WTC11 (cell line): ENCODE data around the gene DCTN1. TPM values are rescaled to one million over a fixed set of nuclear protein-coding genes. Genes with fewer than 3 reads are reported as not detected.

ENCODE experiments used
- ATAC-seq: fragments of 200-7000 bp; cut with Tn5 transposase; 2 replicates; pipeline ENCODE4 v1.10.0; 2021; ENCODE audit warnings: mild to moderate bottlenecking, moderate library complexity
- CTCF ChIA-PET: fragments of 300-600 bp; sonication (Branson Sonifier 250); formaldehyde crosslinking; loops from one replicate; lab custom pipeline; 2021; ENCODE audit warnings: antibody characterized with exemption; lab: Charles Lee
- POLR2A ChIA-PET: fragments of 350-600 bp; sonication (Branson Sonifier 250); formaldehyde crosslinking; loops from one replicate; lab custom pipeline; 2021; ENCODE audit warnings: antibody characterized with exemption; lab: Charles Lee
- DNase-seq: peaks from one replicate; pipeline ENCODE4 v3.0.0; 2021; ENCODE audit warnings: low spot score
- H3K27ac Mint-ChIP-seq: 2 replicates; pipeline ENCODE4 v1.8.0; 2021; ENCODE audit warnings: mixed read lengths
- H3K27me3 Mint-ChIP-seq: 2 replicates; pipeline ENCODE4 v1.8.0; 2021; ENCODE audit warnings: low read depth, mild to moderate bottlenecking, moderate library complexity, mixed read lengths
- H3K36me3 Mint-ChIP-seq: 2 replicates; pipeline ENCODE4 v1.8.0; 2021; ENCODE audit warnings: mixed read lengths
- H3K4me1 Mint-ChIP-seq: 2 replicates; pipeline ENCODE4 v1.8.0; 2022; ENCODE audit warnings: mixed read lengths
- H3K4me3 Mint-ChIP-seq: 2 replicates; pipeline ENCODE4 v1.8.0; 2021; ENCODE audit warnings: mild to moderate bottlenecking, moderate library complexity, mixed read lengths
- H3K9me3 Mint-ChIP-seq: 2 replicates; pipeline ENCODE4 v1.8.0; 2021; ENCODE audit warnings: mixed read lengths
- CREM ChIP-seq: sonication (generic); formaldehyde crosslinking; IDR thresholded peaks from 2 replicates; pipeline ENCODE4 v1.8.1; 2022; ENCODE audit warnings: mild to moderate bottlenecking, missing genetic modification reagents, moderate library complexity
- ELF4 ChIP-seq: sonication (generic); formaldehyde crosslinking; IDR thresholded peaks from 2 replicates; pipeline ENCODE4 v1.8.1; 2022; ENCODE audit warnings: low read depth, mild to moderate bottlenecking, moderate library complexity, missing genetic modification reagents
- GTF2I ChIP-seq: fragments of 250-450 bp; sonication (Bioruptor Pico); conservative IDR thresholded peaks from 2 replicates; pipeline ENCODE4 v1.4.0; 2021; ENCODE audit warnings: mild to moderate bottlenecking
- IRF2 ChIP-seq: sonication (generic); formaldehyde crosslinking; IDR thresholded peaks from 2 replicates; pipeline ENCODE4 v1.8.0; 2022; ENCODE audit warnings: low read depth, missing genetic modification reagents, borderline replicate concordance
- MXD4 ChIP-seq: fragments of 250-450 bp; sonication (Bioruptor Pico); IDR thresholded peaks from 2 replicates; pipeline ENCODE4 v1.8.0; 2021; ENCODE audit warnings: mild to moderate bottlenecking, moderate library complexity, borderline replicate concordance
- MYBL2 ChIP-seq: sonication (generic); formaldehyde crosslinking; IDR thresholded peaks from 2 replicates; pipeline ENCODE4 v1.8.1; 2023; ENCODE audit warnings: mild to moderate bottlenecking, moderate library complexity, missing genetic modification reagents
- PREB ChIP-seq: sonication (generic); formaldehyde crosslinking; IDR thresholded peaks from 2 replicates; pipeline ENCODE4 v1.8.1; 2022; ENCODE audit warnings: mild to moderate bottlenecking, missing genetic modification reagents, moderate library complexity, borderline replicate concordance
- RORB ChIP-seq: fragments of 250-450 bp; sonication (Bioruptor Pico); IDR thresholded peaks from 2 replicates; pipeline ENCODE4 v1.9.0; 2021; ENCODE audit warnings: mild to moderate bottlenecking
- TP53 ChIP-seq: sonication (generic); formaldehyde crosslinking; IDR thresholded peaks from 2 replicates; pipeline ENCODE4 v1.8.1; 2023; ENCODE audit warnings: mild to moderate bottlenecking, missing genetic modification reagents
- ZNF281 ChIP-seq: sonication (generic); formaldehyde crosslinking; IDR thresholded peaks from 2 replicates; pipeline ENCODE4 v1.8.0; 2023; ENCODE audit warnings: mild to moderate bottlenecking, missing genetic modification reagents
- total RNA-seq: library from RNA; stranded (reverse); gene quantifications from 3 replicates; pipeline ENCODE4 v1.2.3, GENCODE V29; 2021
- TF ChIP-seq, protein P1 (sequence below): sonication (generic); formaldehyde crosslinking; IDR thresholded peaks from 2 replicates; pipeline ENCODE4 v1.8.0; 2022; ENCODE audit warnings: mild to moderate bottlenecking, missing genetic modification reagents
- TF ChIP-seq, protein P2 (sequence below): sonication (generic); formaldehyde crosslinking; IDR thresholded peaks from 2 replicates; pipeline ENCODE4 v1.8.0; 2022; ENCODE audit warnings: mild to moderate bottlenecking, missing genetic modification reagents
- TF ChIP-seq, protein P3 (sequence below): fragments of 250-450 bp; sonication (Bioruptor Pico); conservative IDR thresholded peaks from 2 replicates; pipeline ENCODE4 v1.9.0; 2021; ENCODE audit warnings: mild to moderate bottlenecking

Gene DCTN1
- total RNA-seq, 1 experiment from 2014 or later, result 179 TPM

- TF ChIP-seq ZNF281 (CRISPR knock-in tag) (no peak), TP53 (CRISPR knock-in tag) (no peak), MYBL2 (CRISPR knock-in tag) (no peak)
- TF ChIP-seq, all 79 proteins: peak for 0
Observed at GRCh38 chr2:74387346-74387745, 7.2 kb upstream of the DCTN1 start (continued).

DNA sequence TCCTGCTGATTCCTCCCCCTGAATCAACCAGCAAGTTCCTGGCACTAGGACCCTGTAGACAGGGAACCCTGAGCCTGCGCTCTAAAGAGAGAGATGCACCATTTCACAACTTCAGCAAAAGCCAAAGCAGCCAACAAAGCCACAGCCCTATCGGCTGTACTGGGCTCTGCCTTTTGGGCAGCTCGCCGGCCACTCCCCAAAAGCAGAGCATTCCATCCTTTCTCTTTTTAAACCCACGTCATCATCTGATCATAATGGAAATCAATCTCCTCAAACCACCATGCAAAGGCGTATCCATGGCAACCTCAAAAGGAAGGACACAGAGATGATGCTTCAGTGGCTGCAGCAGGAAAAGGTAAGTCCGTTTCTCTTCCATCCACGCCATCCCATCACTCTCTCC lies 5.3 kb upstream of the DCTN1 start:
- no peak for ATAC-seq
- POLR2A ChIA-PET, result no interaction called here
- H3K9me3 Mint-ChIP-seq, result no peaks in the 10 kb centered on the region
- TF ChIP-seq IRF2 (CRISPR knock-in tag) (no peak), CREM (CRISPR knock-in tag) (no peak), RORB (no peak)
- TF ChIP-seq, protein P1, sequence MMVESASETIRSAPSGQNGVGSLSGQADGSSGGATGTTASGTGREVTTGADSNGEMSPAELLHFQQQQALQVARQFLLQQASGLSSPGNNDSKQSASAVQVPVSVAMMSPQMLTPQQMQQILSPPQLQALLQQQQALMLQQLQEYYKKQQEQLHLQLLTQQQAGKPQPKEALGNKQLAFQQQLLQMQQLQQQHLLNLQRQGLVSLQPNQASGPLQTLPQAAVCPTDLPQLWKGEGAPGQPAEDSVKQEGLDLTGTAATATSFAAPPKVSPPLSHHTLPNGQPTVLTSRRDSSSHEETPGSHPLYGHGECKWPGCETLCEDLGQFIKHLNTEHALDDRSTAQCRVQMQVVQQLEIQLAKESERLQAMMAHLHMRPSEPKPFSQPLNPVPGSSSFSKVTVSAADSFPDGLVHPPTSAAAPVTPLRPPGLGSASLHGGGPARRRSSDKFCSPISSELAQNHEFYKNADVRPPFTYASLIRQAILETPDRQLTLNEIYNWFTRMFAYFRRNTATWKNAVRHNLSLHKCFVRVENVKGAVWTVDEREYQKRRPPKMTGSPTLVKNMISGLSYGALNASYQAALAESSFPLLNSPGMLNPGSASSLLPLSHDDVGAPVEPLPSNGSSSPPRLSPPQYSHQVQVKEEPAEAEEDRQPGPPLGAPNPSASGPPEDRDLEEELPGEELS, result no peak
- H3K36me3 Mint-ChIP-seq, result no peaks in the 10 kb centered on the region
- H3K4me3 Mint-ChIP-seq, result no peak overlapping the region
- H3K4me1 Mint-ChIP-seq, result peaks cover 6% of the 10 kb centered on the region
- no peak overlapping the region for H3K27ac Mint-ChIP-seq
- CTCF ChIA-PET, result no interaction called here
- DNase-seq, result no peak
- H3K27me3 Mint-ChIP-seq, result no peaks in the 10 kb centered on the region

DNA sequence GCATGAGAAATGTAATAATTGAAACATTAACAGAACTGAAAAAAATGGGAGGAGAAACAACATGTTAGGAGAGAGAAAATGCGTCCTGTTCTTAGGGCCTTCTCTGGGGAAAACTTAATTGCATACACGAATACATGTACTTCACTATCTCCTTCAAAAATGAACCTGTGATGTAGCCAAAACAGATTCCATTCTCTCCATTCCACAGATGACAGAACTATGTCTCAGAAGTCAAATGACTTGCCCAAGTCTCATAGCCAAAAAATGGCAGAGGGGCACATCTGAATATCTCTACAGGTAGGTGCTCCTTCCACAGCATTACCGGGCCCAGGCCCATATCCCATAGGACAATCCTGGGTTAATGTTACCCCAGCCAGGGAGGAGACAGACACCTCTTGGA lies 3.9 kb upstream of the DCTN1 start:
- ChIA-PET POLR2A (no interaction called here), CTCF (no interaction called here)
- no peaks in the 10 kb centered on the region for H3K9me3 Mint-ChIP-seq
- ATAC-seq, result no peak
- no peak for DNase-seq
- no peaks in the 10 kb centered on the region for H3K36me3 Mint-ChIP-seq
- no peaks in the 10 kb centered on the region for H3K27me3 Mint-ChIP-seq
- no peak overlapping the region for H3K27ac Mint-ChIP-seq
- TF ChIP-seq MXD4 (CRISPR knock-in tag) (no peak), TP53 (CRISPR knock-in tag) (no peak), GTF2I (CRISPR knock-in tag) (no peak), PREB (CRISPR knock-in tag) (no peak), ELF4 (CRISPR knock-in tag) (no peak)
- TF ChIP-seq, protein P2, sequence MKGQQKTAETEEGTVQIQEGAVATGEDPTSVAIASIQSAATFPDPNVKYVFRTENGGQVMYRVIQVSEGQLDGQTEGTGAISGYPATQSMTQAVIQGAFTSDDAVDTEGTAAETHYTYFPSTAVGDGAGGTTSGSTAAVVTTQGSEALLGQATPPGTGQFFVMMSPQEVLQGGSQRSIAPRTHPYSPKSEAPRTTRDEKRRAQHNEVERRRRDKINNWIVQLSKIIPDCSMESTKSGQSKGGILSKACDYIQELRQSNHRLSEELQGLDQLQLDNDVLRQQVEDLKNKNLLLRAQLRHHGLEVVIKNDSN (CRISPR knock-in tag), result no peak
- TF ChIP-seq, protein P3, sequence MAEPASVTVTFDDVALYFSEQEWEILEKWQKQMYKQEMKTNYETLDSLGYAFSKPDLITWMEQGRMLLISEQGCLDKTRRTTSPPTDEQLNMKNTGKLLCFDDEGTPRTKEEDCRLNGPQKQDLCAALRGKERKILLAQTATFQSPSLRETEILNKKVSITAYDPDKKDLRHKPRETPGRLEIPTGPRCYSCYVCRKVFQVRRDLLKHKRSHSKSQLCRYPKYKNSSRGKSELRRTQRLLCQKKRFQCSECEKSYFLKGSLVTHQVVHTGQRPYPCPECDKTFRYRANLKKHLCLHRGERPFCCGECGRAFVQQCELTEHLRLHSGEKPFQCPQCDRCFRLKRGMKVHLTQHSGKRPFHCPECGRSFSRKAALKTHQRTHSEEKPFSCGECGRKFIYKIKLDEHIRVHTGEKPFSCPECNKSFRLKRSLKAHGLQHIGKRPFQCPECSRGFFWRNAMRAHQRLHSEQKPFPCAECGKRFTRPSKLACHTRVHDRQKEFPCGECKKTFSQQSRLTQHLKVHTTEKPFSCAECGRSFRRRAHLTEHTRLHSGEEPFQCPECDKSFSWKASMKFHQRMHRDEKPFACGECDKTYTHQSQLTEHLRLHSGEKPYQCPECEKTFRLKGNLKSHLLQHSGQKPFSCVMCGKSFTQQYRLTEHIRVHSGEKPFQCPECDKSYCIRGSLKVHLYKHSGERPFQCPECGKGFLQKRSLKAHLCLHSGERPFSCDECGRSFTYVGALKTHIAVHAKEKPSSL (CRISPR knock-in tag), result no peak
- H3K4me3 Mint-ChIP-seq, result no peak overlapping the region
- peaks cover 15% of the 10 kb centered on the region for H3K4me1 Mint-ChIP-seq
